BE2C (cell line): ENCODE results near the gene MDFIC.

Source experiments
- DNase-seq: peaks from one replicate; pipeline ENCODE4 v3.0.0-alpha.2; 2020
- H3K27me3 ChIP-seq: fragments of 250-450 bp; sonication (Bioruptor Pico); 2 replicates; pipeline ENCODE4 v1.5.1; 2020; ENCODE audit warnings: mild to moderate bottlenecking
- H3K36me3 ChIP-seq: fragments of 250-450 bp; sonication (Bioruptor Pico); 2 replicates; pipeline ENCODE4 v1.5.1; 2020; ENCODE audit warnings: mild to moderate bottlenecking
- H3K4me1 ChIP-seq: fragments of 250-450 bp; sonication (Bioruptor Pico); 2 replicates; pipeline ENCODE4 v1.5.1; 2020
- H3K4me3 ChIP-seq: 2 replicates; pipeline ENCODE4 v1.5.1; 2011; ENCODE audit warnings: low read depth, low read length
- H3K9me3 ChIP-seq: fragments of 250-450 bp; sonication (Bioruptor Pico); 2 replicates; pipeline ENCODE4 v1.5.1; 2020
- TF ChIP-seq, protein P1 (sequence below): IDR thresholded peaks from 2 replicates; pipeline ENCODE4 v1.5.1; 2012; ENCODE audit warnings: mild to moderate bottlenecking, low read depth, low read length

Gene MDFIC

DNA sequence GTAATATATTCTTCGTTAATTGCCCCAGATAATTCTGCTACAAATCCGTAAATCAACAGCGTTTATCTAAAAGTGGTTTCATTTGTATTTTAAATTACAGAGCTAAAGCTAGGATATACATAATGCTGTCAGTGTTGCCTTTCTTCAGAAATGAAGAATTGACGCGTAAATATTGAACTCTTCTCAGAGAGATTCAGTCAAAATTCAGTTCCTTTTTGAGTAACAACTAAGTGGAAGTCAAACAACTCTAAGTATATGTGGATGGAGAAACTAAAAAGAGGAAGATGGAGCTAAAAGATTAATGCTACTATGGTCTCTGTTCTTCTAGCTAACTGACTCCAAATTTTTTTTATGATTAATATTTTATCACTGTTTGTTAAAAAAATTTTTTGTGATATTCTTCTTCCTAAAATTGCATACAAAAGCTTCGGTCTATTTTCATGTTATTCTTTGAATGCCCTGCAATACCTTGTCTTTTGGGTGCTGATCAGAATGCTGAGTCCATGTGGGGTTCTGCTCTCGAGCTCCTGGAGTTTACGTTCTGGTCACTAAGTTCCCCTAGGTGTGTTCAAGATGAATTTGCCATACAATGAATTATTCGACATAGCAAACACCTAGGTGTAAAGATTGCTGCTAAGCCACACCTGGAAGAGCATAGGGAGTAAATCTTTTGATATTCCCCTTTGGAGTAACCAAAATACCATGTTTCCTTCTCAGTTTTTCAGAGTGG, 20.7 kb downstream of the MDFIC start:
- no peaks in the 10 kb centered on the region for H3K9me3 ChIP-seq
- no peak for DNase-seq

GRCh38 chr7:114943530-114943929, 21.6 kb downstream of the MDFIC start:
- no peak overlapping the region for H3K4me3 ChIP-seq
- TF ChIP-seq, protein P1, sequence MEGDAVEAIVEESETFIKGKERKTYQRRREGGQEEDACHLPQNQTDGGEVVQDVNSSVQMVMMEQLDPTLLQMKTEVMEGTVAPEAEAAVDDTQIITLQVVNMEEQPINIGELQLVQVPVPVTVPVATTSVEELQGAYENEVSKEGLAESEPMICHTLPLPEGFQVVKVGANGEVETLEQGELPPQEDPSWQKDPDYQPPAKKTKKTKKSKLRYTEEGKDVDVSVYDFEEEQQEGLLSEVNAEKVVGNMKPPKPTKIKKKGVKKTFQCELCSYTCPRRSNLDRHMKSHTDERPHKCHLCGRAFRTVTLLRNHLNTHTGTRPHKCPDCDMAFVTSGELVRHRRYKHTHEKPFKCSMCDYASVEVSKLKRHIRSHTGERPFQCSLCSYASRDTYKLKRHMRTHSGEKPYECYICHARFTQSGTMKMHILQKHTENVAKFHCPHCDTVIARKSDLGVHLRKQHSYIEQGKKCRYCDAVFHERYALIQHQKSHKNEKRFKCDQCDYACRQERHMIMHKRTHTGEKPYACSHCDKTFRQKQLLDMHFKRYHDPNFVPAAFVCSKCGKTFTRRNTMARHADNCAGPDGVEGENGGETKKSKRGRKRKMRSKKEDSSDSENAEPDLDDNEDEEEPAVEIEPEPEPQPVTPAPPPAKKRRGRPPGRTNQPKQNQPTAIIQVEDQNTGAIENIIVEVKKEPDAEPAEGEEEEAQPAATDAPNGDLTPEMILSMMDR, result no peak
- no peaks in the 10 kb centered on the region for H3K27me3 ChIP-seq
- no peaks in the 10 kb centered on the region for H3K36me3 ChIP-seq
- no peak for DNase-seq
- no peaks in the 10 kb centered on the region for H3K9me3 ChIP-seq
- no peaks in the 10 kb centered on the region for H3K4me1 ChIP-seq

More for the DNA sequence above, 20.7 kb downstream of the MDFIC start:
- TF ChIP-seq, protein P1, result no peak
- no peak overlapping the region for H3K4me3 ChIP-seq
- H3K27me3 ChIP-seq, result no peaks in the 10 kb centered on the region
- H3K36me3 ChIP-seq, result no peaks in the 10 kb centered on the region
- no peaks in the 10 kb centered on the region for H3K4me1 ChIP-seq

DNA sequence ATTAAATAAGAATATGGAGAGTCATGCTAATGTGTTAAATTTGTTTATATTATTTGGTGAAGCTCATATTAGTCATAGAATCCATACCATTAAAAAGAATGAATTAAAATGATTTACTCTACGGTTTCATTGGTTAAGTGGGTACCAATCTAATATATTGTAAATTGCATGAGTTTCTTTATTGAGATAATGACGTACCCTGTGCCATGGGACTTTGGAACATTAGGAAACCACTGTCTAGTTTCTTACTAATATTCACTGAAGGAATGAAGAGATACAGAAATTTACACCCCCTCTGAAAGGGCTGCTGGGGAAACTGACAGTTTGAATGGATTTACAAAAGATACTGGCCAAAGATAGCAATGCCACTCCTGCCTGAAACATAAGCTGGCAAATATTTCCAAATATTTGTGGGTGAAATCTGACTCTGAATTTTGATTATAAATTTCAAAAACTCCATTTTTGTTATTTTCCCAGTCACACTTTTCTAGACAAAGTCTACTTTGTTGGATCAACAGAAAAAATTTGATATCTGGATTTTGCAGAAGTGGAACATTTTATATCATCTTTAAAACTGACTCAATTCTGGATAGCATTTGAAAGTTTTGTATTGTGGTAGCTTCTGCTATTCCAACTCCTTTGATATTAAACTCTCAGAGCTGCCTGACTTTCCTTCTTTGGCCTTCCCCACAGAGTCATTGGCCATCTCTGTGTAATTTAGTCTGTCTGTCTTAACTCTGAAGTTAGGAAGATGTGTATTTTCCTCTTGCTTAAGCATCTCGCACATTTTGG, 22.3 kb downstream of the MDFIC start:
- Histone ChIP-seq H3K9me3 (no peaks in the 10 kb centered on the region), H3K4me1 (no peaks in the 10 kb centered on the region), H3K27me3 (no peaks in the 10 kb centered on the region), H3K4me3 (no peak overlapping the region), H3K36me3 (no peaks in the 10 kb centered on the region)
- TF ChIP-seq, protein P1, result no peak
- DNase-seq, result no peak

DNA sequence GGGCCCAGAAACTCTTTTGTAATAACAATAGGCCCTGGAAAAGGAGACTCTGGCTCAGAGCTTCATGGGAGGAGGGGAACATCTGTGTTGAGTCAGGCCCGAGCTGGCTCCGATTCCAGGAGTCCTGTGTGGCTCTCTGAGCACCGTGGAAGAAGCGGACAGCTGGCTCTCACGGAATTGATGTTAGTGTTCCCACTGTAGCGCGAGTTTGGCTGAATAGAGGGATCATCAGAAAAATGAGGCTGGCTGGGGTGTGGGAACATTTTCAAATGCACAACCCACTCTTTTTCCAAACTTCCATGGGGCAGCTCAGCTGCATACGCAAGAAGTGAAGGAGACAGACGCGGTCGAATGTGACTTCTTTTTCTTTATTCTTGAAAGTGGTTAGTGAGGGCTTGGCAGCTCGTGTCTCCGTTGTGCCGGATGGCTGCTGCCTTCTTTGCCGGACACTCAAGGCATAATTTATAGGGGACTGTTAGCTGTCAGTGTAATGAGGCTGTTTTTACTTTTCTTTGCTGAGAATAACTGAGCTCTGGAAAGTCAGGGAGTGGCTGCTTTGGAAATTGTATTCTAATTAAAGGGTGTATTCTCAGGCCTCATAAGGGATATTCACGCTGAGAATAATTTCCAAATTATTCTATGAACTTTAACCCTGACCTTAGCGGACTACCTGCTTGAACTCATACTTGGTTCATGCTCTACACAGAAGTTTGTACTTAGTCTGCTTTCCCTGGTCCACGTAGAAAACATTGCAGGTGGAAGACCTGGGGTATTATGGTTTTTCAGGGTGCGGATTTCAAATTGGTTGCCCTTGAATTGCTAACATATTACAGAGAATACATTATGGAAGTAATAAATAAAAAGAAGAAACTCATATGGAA, 23.1 kb downstream of the MDFIC start:
- Histone ChIP-seq H3K36me3 (no peaks in the 10 kb centered on the region), H3K4me3 (no peak overlapping the region), H3K4me1 (no peaks in the 10 kb centered on the region), H3K9me3 (no peaks in the 10 kb centered on the region), H3K27me3 (no peaks in the 10 kb centered on the region)
- TF ChIP-seq, protein P1, result no peak
- DNase-seq, result no peak

DNA sequence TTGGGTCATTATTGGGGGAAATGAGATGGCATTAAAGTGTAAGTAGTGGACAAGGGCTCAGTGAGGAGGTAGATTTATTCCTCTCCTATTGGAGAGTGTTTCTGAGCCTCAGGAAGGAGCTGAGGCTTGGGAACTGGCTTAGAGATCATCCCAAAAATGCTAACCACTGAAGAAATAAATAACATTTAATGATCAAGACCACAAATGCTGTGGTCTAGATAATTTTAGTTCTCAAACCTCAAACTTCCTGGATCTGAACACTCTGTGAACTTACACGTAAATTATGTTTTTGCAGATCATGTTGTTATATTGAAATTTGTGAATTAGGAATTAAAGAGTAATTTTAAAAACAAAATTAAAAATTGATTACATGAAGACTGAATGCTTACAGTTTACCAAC, 27.3 kb downstream of the MDFIC start:
- Histone ChIP-seq H3K27me3 (no peaks in the 10 kb centered on the region), H3K4me3 (no peak overlapping the region), H3K4me1 (no peaks in the 10 kb centered on the region), H3K9me3 (no peaks in the 10 kb centered on the region), H3K36me3 (no peaks in the 10 kb centered on the region)
- TF ChIP-seq, protein P1, result no peak
- DNase-seq, result no peak
